Thyroid gland (tissue), 4 donors: ENCODE measurements around the gene TMEM202. TPM values are rescaled to one million over a fixed set of nuclear protein-coding genes. Genes with fewer than 3 reads are reported as not detected.
"Not testable (repeated sequence)": the region's sequence is repeated elsewhere in the genome, so short reads cannot be mapped to it uniquely, and the experiment has no call there.

Experiments used
- DNase-seq, 2 donors: peaks; one replicate each; pipeline ENCODE4 v3.0.0-alpha.2; 2019
- H3K27ac ChIP-seq, 3 donors: fragments of 200-600 bp; sonication (generic); 1 replicate in 2 of 3; 2 replicates in 1 of 3; pipeline ENCODE4 v1.5.1; 2016 to 2019; ENCODE audit warnings: mild to moderate bottlenecking in 1 of 3, moderate library complexity in 1 of 3
- H3K27me3 ChIP-seq: fragments of 200-600 bp; sonication (generic); one replicate; pipeline ENCODE4 v1.5.1; 2019
- H3K36me3 ChIP-seq, 2 donors: fragments of 200-600 bp; sonication (generic); one replicate each; pipeline ENCODE4 v1.5.1; 2016 to 2019
- H3K4me1 ChIP-seq, 2 donors: fragments of 200-600 bp; sonication (generic); one replicate each; pipeline ENCODE4 v1.5.1; 2017 to 2019
- H3K4me3 ChIP-seq, 3 donors: fragments of 200-600 bp; sonication (generic); replicated peaks in 1 of 3; 1 replicate in 2 of 3; 2 replicates in 1 of 3; pipeline ENCODE4 v1.5.1; 2016; ENCODE audit warnings: mild to moderate bottlenecking in 1 of 3
- H3K9me3 ChIP-seq: fragments of 200-600 bp; sonication (generic); one replicate; pipeline ENCODE4 v1.5.1; 2017
- POLR2A ChIP-seq, 2 donors: fragments of 450-650 bp; IDR thresholded peaks; one replicate each; pipeline ENCODE4 v1.6.1; 2017; ENCODE audit warnings: antibody characterized with exemption in 2 of 2, mild to moderate bottlenecking in 2 of 2, moderate library complexity in 1 of 2
- WGBS, 2 donors: methylation state at CpG; one replicate each; pipeline ENCODE4 v1.1.5; 2017; 5-methylcytosine and 5-hydroxymethylcytosine counted together
- intact Hi-C: fragments of 100-400 bp; cut with DNase I; formaldehyde crosslinking; loops from one replicate; pipeline ENCODE4 v1.15.1; 2023
- total RNA-seq, 4 donors: library from RNA; depleted of rRNA; stranded (reverse); fragments of >200 nt; gene quantifications; one replicate each; pipeline ENCODE4 v1.2.3, GENCODE V29; 2016
- TF ChIP-seq, protein P1 (sequence below), 6 experiments: fragments of 200-600 bp in 3 of 6; fragments of 450-650 bp in 3 of 6; sonication (generic) in 3 of 6; IDR thresholded peaks; one replicate each; pipeline ENCODE4 v1.5.1; 2016 to 2019; ENCODE audit warnings: antibody characterized with exemption in 6 of 6, mild to moderate bottlenecking in 2 of 6, inconsistent platforms in 1 of 6, moderate library complexity in 1 of 6

The TMEM202 gene
- total RNA-seq, 4 donors from 2014 or later: not detected

DNA sequence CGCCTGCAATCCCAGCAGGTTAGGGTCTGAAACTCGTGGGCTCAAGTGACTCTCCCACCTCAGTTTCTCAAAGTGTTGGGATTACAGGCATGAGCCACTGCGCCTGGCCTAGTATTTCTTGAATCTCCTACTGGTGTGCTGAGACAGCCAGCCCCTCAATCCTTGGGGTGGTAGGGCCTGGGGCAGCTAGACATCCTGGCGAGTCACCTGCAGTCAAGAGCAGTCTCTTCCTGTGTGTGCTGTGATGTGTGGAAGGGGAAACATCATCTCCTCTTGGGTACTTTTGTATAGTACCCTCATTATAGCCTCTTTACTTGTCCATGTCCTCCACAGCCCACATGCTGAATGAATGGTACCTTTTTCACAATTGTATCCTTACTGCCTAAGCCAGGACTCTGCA, 17.4 kb upstream of the TMEM202 start:
- no peaks in the 10 kb centered on the region for H3K27me3 ChIP-seq
- no peak overlapping the region for H3K27ac ChIP-seq
- no peak for DNase-seq
- H3K9me3 ChIP-seq: no peaks in the 10 kb centered on the region
- no peaks in the 10 kb centered on the region for H3K36me3 ChIP-seq
- WGBS, 2 donors: 61 to 67% methylated on average over 4 of the region's 4 CpGs
- no peak for TF ChIP-seq POLR2A (IDR thresholded peaks at IDR 0.05)
- TF ChIP-seq, protein P1, sequence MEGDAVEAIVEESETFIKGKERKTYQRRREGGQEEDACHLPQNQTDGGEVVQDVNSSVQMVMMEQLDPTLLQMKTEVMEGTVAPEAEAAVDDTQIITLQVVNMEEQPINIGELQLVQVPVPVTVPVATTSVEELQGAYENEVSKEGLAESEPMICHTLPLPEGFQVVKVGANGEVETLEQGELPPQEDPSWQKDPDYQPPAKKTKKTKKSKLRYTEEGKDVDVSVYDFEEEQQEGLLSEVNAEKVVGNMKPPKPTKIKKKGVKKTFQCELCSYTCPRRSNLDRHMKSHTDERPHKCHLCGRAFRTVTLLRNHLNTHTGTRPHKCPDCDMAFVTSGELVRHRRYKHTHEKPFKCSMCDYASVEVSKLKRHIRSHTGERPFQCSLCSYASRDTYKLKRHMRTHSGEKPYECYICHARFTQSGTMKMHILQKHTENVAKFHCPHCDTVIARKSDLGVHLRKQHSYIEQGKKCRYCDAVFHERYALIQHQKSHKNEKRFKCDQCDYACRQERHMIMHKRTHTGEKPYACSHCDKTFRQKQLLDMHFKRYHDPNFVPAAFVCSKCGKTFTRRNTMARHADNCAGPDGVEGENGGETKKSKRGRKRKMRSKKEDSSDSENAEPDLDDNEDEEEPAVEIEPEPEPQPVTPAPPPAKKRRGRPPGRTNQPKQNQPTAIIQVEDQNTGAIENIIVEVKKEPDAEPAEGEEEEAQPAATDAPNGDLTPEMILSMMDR (IDR thresholded peaks at IDR 0.05): no peak
- no peak overlapping the region for H3K4me3 ChIP-seq
- H3K4me1 ChIP-seq: peaks cover 0 to 7% of the 10 kb centered on the region in 2 donors
- intact Hi-C loops: loop anchor here (10.0 kb wide), 1 partner anchor 94 kb away; the partner anchor contains the start of gene ARIH1

GRCh38 chr15:72382146-72382545, 16.0 kb upstream of the TMEM202 start:
- intact Hi-C loops: loop anchor here (10.0 kb wide), 1 partner anchor 93 kb away; the partner anchor contains the start of gene ARIH1
- Histone ChIP-seq H3K4me3 (no peak overlapping the region), H3K9me3 (no peaks in the 10 kb centered on the region), H3K27me3 (no peaks in the 10 kb centered on the region), H3K27ac (no peak overlapping the region), H3K4me1 (no peaks in the 10 kb centered on the region), H3K36me3 (no peaks in the 10 kb centered on the region)
- DNase-seq: no peak
- 74 to 87% methylated on average over 2 of the region's 2 CpGs for WGBS, 2 donors
- TF ChIP-seq, protein P1 (IDR thresholded peaks at IDR 0.05): no peak
- TF ChIP-seq POLR2A (IDR thresholded peaks at IDR 0.05): no peak

DNA sequence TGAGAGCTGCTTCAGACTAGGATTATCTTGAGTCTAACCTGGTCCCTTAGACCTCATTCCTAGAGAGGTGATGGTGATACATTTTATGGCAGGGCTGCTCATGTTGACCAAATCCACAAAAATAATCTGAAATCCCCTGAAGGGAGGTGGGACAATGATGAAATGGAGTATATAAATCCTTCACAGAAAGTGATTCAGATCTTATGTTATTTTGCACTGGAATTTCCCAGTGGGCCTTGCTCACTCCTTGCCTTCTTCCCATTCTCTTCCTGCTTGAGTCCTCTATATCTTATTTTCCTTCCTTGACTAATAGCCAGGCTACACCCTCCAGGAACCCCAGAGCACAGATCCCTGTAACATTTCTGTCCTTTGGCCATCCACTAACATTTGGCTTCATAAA, 10.4 kb upstream of the TMEM202 start:
- Histone ChIP-seq H3K9me3 (no peaks in the 10 kb centered on the region), H3K4me1 (peaks cover 0 to 4% of the 10 kb centered on the region in 2 donors), H3K27ac (no peak overlapping the region), H3K27me3 (no peaks in the 10 kb centered on the region), H3K36me3 (no peaks in the 10 kb centered on the region), H3K4me3 (no peak overlapping the region)
- TF ChIP-seq, protein P1 (IDR thresholded peaks at IDR 0.05): no peak
- no peak for TF ChIP-seq POLR2A (IDR thresholded peaks at IDR 0.05)
- DNase-seq: no peak
- intact Hi-C loops: loop anchor here (10.0 kb wide), 1 partner anchor 87 kb away; the partner anchor contains the start of gene ARIH1

- TF ChIP-seq, protein P1 (IDR thresholded peaks at IDR 0.05): no peak
- no peak for TF ChIP-seq POLR2A (IDR thresholded peaks at IDR 0.05)
These were observed 8.9 kb upstream of the TMEM202 start for GRCh38 chr15:72389231-72389630.

GRCh38 chr15:72396331-72396730, 1.8 kb upstream of the TMEM202 start:
- H3K4me3 ChIP-seq, DNase-seq, H3K27ac ChIP-seq, H3K4me1 ChIP-seq, H3K9me3 ChIP-seq, intact Hi-C loops, H3K36me3 ChIP-seq, H3K27me3 ChIP-seq: not testable (repeated sequence)
- whole genome bisulfite sequencing, 2 donors: 80 to 100% methylated on average over 2 to 3 of the region's 24 CpGs

More at GRCh38 chr15:72389231-72389630, 8.9 kb upstream of the TMEM202 start:
- intact Hi-C loops: loop anchor here (10.0 kb wide), 1 partner anchor 86 kb away; the partner anchor contains the start of gene ARIH1
- Histone ChIP-seq H3K4me1 (peaks cover 0 to 4% of the 10 kb centered on the region in 2 donors), H3K9me3 (no peaks in the 10 kb centered on the region), H3K27ac (no peak overlapping the region), H3K27me3 (no peaks in the 10 kb centered on the region), H3K4me3 (no peak overlapping the region), H3K36me3 (no peaks in the 10 kb centered on the region)
- DNase-seq: no peak
- 23 to 25% methylated on average over 3 of the region's 3 CpGs for WGBS, 2 donors
